NCI-H2227 treated with DMSO at 0.1 percent for 48 hours (cell line): ENCODE results near the gene RBAK.
A peak's percentile ranks its signal among the peaks of the same experiment; 100 is the strongest.
"Not testable (repeated sequence)": the region's sequence is repeated elsewhere in the genome, so short reads cannot be mapped to it uniquely, and the experiment has no call there.

ENCODE experiments used
- DNase-seq: peaks from one replicate; lab custom pipeline; 2025; lab: John Stamatoyannopoulos, UW

Gene RBAK

DNA sequence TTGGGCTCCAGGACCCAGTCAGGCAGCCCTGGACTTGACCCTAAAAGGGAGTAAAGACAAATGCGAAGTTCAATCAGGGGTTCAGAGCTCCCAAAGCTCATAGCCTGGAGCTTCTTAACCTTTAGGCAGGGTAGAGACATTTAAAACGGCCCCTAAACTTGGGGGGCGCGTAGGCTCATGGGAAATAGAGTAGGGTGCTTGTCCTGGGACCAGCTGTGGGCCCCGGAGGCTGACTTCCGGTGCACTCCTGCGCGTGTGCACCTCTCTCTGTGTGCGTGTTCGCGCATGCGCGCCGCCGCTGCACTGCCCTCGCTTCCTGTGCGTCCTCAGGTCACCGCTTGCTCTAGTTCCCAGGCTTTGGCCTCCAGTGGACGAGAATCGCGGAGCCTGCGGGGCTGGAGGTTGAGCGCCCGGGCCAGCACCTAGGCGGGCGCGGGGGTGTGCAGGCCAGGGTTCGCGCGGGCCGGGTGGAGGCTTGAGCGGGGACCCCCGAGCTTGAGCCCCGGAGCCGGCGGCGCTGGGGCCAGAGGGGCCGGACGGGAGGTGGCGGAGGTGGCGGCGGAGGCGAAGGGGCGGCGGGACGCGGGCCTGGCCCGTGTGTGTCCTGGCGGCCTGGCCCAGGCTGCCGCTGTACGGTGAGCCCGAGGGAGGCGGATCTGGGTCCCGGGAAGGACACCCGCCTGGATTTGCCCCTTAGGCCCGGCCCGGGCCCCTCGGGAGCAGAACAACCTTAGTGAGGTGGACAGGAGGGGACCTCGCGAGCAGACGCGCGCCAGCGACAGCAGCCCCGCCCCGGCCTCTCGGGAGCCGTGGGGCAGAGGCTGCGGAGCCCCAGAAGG lies at the start of gene RBAK:
TSS of gene RBAK (plus strand) at position 303 of the 839 bp plus-strand sequence. CDS start 2,217 bp downstream, outside the sequence.
- peak; percentile 88 for DNase-seq

DNA sequence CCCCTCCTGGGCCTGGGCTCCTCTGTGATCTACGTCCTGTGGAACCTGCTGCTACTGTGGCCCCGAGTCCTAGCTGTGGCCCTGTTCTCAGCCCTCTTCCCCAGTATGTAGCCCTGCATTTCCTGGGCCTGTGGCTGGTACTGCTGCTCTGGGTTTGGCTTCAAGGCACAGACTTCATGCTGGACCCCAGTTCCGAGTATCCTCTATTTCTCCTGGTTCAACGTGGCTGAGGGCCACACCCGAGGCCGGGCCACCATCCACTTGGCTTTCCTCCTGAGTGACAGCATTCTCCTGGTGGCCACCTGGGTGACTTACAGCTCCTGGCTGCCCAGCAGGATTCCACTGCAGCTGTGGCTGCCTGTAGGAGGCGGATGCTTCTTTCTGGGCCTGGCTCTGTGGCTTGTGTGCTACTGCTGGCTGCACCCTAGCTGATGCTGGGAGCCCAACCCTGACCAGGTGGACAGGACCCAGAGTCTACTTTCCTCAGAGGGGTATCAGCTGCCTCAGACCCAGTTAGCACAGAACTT lies 48.9 kb upstream of the RBAK start:
- DNase-seq = no peak

- DNase-seq = no peak
Observed at GRCh38 chr7:4998244-4998643, 47.4 kb upstream of the RBAK start.

- no peak for DNase-seq
Observed at GRCh38 chr7:4998910-4999309, 46.8 kb upstream of the RBAK start.

GRCh38 chr7:4999369-4999950 lies 46.2 kb upstream of the RBAK start:
- no peak for DNase-seq

- DNase-seq = no peak
Observed at GRCh38 chr7:5001003-5001402, 44.7 kb upstream of the RBAK start.

GRCh38 chr7:5001911-5002310 lies 43.7 kb upstream of the RBAK start:
- DNase-seq = no peak

- DNase-seq = no peak
Observed at GRCh38 chr7:5005066-5005465, 40.6 kb upstream of the RBAK start.

GRCh38 chr7:5012985-5013384 lies 32.7 kb upstream of the RBAK start:
- DNase-seq = no peak

GRCh38 chr7:5015936-5016335 lies 29.7 kb upstream of the RBAK start:
- not testable (repeated sequence) for DNase-seq

- not testable (repeated sequence) for DNase-seq
Observed at GRCh38 chr7:5017626-5018025, 28.0 kb upstream of the RBAK start.

- DNase-seq = no peak
Observed at GRCh38 chr7:5020098-5020497, 25.6 kb upstream of the RBAK start.

GRCh38 chr7:5020976-5021550 lies 24.6 kb upstream of the RBAK start:
- not testable (repeated sequence) for DNase-seq

GRCh38 chr7:5023626-5024025 lies 22.0 kb upstream of the RBAK start:
- DNase-seq = not testable (repeated sequence)

GRCh38 chr7:5027796-5028410 lies 17.8 kb upstream of the RBAK start:
- DNase-seq = not testable (repeated sequence)

GRCh38 chr7:5033186-5033585 lies 12.5 kb upstream of the RBAK start:
- DNase-seq = not testable (repeated sequence)

DNA sequence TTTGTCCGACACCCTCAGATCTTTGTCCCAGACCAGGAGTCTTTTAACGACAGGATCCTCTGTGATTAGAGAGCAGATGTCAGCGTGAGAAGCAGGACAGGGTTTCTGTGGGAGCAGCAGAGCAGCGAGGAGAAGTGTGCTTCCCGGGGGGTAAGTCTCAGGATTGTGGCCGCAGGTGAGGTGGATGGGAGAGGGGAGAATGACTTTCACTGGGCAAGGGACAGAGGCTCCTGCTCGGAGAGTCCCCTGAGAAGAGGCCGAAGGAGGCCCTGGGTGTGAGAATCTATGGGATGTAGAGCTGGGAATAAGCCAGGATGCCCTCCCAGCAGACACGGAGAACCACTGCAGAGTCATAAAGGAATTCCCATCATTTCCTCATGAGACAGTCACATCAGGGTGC lies 10.4 kb upstream of the RBAK start:
- DNase-seq = no peak

DNA sequence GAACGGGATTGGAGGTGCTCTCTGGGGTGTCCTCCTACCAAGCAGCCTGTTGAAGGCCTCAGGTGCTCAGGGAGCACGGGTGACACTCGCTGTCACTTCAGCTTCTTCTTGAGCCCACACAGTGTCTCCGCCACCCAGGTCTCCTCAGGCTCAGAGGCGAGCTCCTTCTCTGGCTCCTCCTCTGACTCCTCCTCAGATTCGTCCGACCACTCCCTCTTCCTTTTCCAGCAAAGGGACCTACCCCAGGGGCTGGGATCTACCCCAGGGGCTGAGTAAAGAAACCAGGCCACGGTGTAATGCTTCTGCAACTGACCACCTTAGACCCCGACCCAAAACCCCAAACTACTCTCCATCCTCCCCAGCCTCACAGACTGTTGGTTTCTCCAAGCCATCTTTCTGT lies 9.2 kb upstream of the RBAK start:
- no peak for DNase-seq

- no peak for DNase-seq
Observed at GRCh38 chr7:5041047-5041446, 4.6 kb upstream of the RBAK start.

- DNase-seq = no peak
Observed at GRCh38 chr7:5043661-5044060, 2.0 kb upstream of the RBAK start.

- DNase-seq = not testable (repeated sequence)
Observed at GRCh38 chr7:5046397-5046732, 705 bp downstream of the RBAK start.

DNA sequence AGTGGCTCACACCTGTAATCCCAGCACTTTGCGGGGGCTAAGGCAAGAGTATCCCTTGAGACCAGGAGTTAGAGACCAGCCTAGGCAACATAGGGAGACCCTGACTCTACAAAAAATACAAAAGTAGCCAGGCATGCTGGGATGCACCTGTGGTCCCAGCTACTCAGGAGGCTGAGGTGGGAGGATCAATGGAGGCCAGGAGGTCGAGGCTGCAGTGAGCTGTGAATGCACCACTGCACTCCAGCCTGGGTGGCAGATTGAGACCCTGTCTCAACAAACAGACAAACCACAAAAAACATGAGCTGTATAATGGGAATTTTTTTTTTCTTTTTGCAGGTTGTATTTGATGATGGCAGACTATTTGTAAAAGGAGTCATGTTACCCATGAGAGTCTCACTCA lies 1.5 kb downstream of the RBAK start:
- not testable (repeated sequence) for DNase-seq

GRCh38 chr7:5050676-5051075 lies 5.0 kb downstream of the RBAK start:
- DNase-seq = no peak
